Right renal cortex interstitium (tissue), 3 donors: ENCODE data around the gene SKAP1. TPM values are rescaled to one million over a fixed set of nuclear protein-coding genes. Genes with fewer than 3 reads are reported as not detected.
"Not testable (repeated sequence)": the region's sequence is repeated elsewhere in the genome, so short reads cannot be mapped to it uniquely, and the experiment has no call there.

ENCODE experiments used
- DNase-seq, 3 donors: peaks; one replicate each; pipeline ENCODE4 v3.0.0-alpha.2; 2013; ENCODE audit warnings: low read depth in 3 of 3, low spot score in 2 of 3
- polyA plus RNA-seq, 3 donors: library from polyadenylated mRNA; unstranded; fragments of 120-200 nt; gene quantifications; one replicate each; pipeline ENCODE4 v1.2.1, GENCODE V29; 2013; ENCODE audit not compliant: insufficient read length in 3 of 3

SKAP1 gene
- polyA plus RNA-seq, 3 donors = 12.0 to 13.6 (median 13.0) TPM

GRCh38 chr17:48451489-48451888 lies 21.5 kb upstream of the SKAP1 start:
- no peak for DNase-seq

- DNase-seq = not testable (repeated sequence)
Observed at GRCh38 chr17:48449335-48449734, 19.3 kb upstream of the SKAP1 start.

GRCh38 chr17:48445248-48445620 lies 15.2 kb upstream of the SKAP1 start:
- no peak for DNase-seq

- no peak for DNase-seq
Observed at GRCh38 chr17:48444516-48445247, 14.7 kb upstream of the SKAP1 start.

GRCh38 chr17:48443712-48444111 lies 13.7 kb upstream of the SKAP1 start:
- no peak for DNase-seq

GRCh38 chr17:48442819-48443218 lies 12.8 kb upstream of the SKAP1 start:
- no peak for DNase-seq

- no peak for DNase-seq
Observed at GRCh38 chr17:48441862-48442261, 11.8 kb upstream of the SKAP1 start.

- no peak for DNase-seq
Observed at GRCh38 chr17:48441231-48441711, 11.3 kb upstream of the SKAP1 start.

GRCh38 chr17:48440669-48441068 lies 10.7 kb upstream of the SKAP1 start:
- DNase-seq = no peak

- no peak for DNase-seq
Observed at GRCh38 chr17:48439875-48440505, 10.0 kb upstream of the SKAP1 start.

- no peak for DNase-seq
Observed at GRCh38 chr17:48439110-48439850, 9.3 kb upstream of the SKAP1 start.

- DNase-seq = no peak
Observed at GRCh38 chr17:48438516-48439061, 8.6 kb upstream of the SKAP1 start.

GRCh38 chr17:48433896-48434295 lies 3.9 kb upstream of the SKAP1 start:
- DNase-seq = no peak

- no peak for DNase-seq
Observed at GRCh38 chr17:48432820-48433775, 3.1 kb upstream of the SKAP1 start.

- DNase-seq = no peak
Observed at GRCh38 chr17:48429156-48429555, 858 bp downstream of the SKAP1 start.

GRCh38 chr17:48427598-48427997 lies 2.4 kb downstream of the SKAP1 start:
- no peak for DNase-seq

- DNase-seq = no peak
Observed at GRCh38 chr17:48426761-48427500, 3.1 kb downstream of the SKAP1 start.

- no peak for DNase-seq
Observed at GRCh38 chr17:48426019-48426665, 3.9 kb downstream of the SKAP1 start.

GRCh38 chr17:48422060-48422459 lies 8.0 kb downstream of the SKAP1 start:
- DNase-seq = not testable (repeated sequence)
